ENCODE measurements around the gene PRPF6. TPM values are rescaled to one million over a fixed set of nuclear protein-coding genes. Genes with fewer than 3 reads are reported as not detected.

Gene PRPF6
- total RNA-seq, 1 experiment from 2014 or later, result 103 TPM

DNA sequence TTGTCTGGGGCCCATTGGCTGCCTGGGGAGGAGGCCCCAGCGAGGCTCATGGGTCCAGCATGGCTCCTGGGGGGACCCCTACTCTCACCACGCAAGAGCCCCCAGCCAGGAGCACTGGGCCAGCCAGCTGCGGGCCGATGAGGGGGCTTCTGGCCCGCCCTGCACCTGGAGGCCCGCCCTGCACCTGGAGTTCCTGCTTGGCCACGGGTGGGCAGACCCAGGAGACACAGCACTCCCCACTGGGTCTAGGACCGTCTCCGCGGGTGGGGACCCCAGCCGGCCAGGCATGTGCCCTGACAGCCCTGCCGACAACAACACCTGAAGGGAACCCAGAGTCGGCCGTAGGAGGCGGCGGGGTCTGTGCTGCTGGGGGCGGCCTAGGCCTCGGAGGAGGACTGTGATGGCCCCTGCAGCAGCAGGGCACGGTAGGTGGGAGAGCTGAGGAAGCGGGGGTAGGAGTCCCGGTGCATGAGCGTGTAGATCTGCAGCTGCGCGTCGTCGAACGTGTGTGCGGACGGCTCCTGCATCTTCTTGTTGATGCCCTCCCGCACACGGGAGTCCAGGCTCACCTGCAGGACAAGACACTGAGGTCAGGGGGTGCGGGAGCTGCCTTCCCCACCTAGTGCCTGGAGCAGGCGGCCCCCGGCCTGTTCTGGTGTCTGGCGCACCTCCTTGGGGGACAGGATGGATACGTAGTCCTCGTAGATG lies 92.7 kb downstream of the PRPF6 start:
- Histone ChIP-seq H3K4me1 (replicated peaks; ENCODE audit: insufficient read depth) (peaks cover 9% of the 10 kb centered on the region), H3K27ac (no peak overlapping the region), H3K36me3 (ENCODE audit: low read depth) (no peaks in the 10 kb centered on the region), H3K9me2 (ENCODE audit: insufficient read depth) (no peaks in the 10 kb centered on the region), H3K4me3 (no peak overlapping the region), H2AFZ (no peak overlapping the region), H3F3A (ENCODE audit: insufficient read depth, low read depth) (peaks cover 3% of the 10 kb centered on the region; the same call in 1 of the 2 replicates), H3K27me3 (ENCODE audit: insufficient read depth, low read depth) (no peaks in the 10 kb centered on the region), H3K9me3 (ENCODE audit: insufficient read depth, low read depth) (no peaks in the 10 kb centered on the region), H3K79me2 (ENCODE audit: low read depth) (peaks cover 12% of the 10 kb centered on the region), H4K20me1 (ENCODE audit: insufficient read depth) (peaks cover 14% of the 10 kb centered on the region), H3K4me2 (no peak overlapping the region)
- ChIA-PET CTCF (no interaction called here), POLR2A (ENCODE audit: unreplicated experiment) (no interaction called here)
- intact Hi-C loops (cut with micrococcal nuclease; ENCODE audit: unreplicated experiment), result no loop called here
- no TSS peak for BruUV-seq (replicated peaks)
- no peak for DNase-seq
- TF ChIP-seq CTCF (conservative IDR thresholded peaks at IDR 0.05), result no peak
- TF ChIP-seq EZH2 (IDR thresholded peaks at IDR 0.05; ENCODE audit: low read depth), result no peak

- H3K4me2 ChIP-seq, result no peak overlapping the region
- peaks cover 14% of the 10 kb centered on the region for H4K20me1 ChIP-seq (ENCODE audit: insufficient read depth)
- H3K9me3 ChIP-seq (ENCODE audit: insufficient read depth, low read depth), result no peaks in the 10 kb centered on the region
- no peak overlapping the region for H2AFZ ChIP-seq
- H3K36me3 ChIP-seq (ENCODE audit: low read depth), result no peaks in the 10 kb centered on the region
- no peaks in the 10 kb centered on the region for H3K27me3 ChIP-seq (ENCODE audit: insufficient read depth, low read depth)
- peaks cover 14% of the 10 kb centered on the region for H3K4me1 ChIP-seq (replicated peaks; ENCODE audit: insufficient read depth)
- ChIA-PET CTCF (no interaction called here), POLR2A (ENCODE audit: unreplicated experiment) (no interaction called here)
- H3K9me2 ChIP-seq (ENCODE audit: insufficient read depth), result no peaks in the 10 kb centered on the region
- no peak overlapping the region for H3K4me3 ChIP-seq
- peaks cover 12% of the 10 kb centered on the region for H3K79me2 ChIP-seq (ENCODE audit: low read depth)
- TF ChIP-seq CTCF (conservative IDR thresholded peaks at IDR 0.05) (no peak), EZH2 (IDR thresholded peaks at IDR 0.05; ENCODE audit: low read depth) (no peak)
- peaks cover 8% of the 10 kb centered on the region; the same call in 1 of the 2 replicates for H3F3A ChIP-seq (ENCODE audit: insufficient read depth, low read depth)
- DNase-seq, result no peak
- intact Hi-C loops (cut with micrococcal nuclease; ENCODE audit: unreplicated experiment), result no loop called here
- no TSS peak for BruUV-seq (replicated peaks)
- H3K27ac ChIP-seq, result no peak overlapping the region
Measured at GRCh38 chr20:64074184-64074789, 93.4 kb downstream of the PRPF6 start.

- DNase-seq, result no peak
- Histone ChIP-seq H3K36me3 (ENCODE audit: low read depth) (no peaks in the 10 kb centered on the region), H3K4me2 (no peak overlapping the region), H3K9me2 (ENCODE audit: insufficient read depth) (no peaks in the 10 kb centered on the region), H4K20me1 (ENCODE audit: insufficient read depth) (peaks cover 12% of the 10 kb centered on the region), H3K4me1 (replicated peaks; ENCODE audit: insufficient read depth) (peaks cover 14% of the 10 kb centered on the region), H3K79me2 (ENCODE audit: low read depth) (peaks cover 12% of the 10 kb centered on the region), H3K4me3 (no peak overlapping the region), H3K27ac (no peak overlapping the region), H2AFZ (no peak overlapping the region), H3K27me3 (ENCODE audit: insufficient read depth, low read depth) (no peaks in the 10 kb centered on the region), H3F3A (ENCODE audit: insufficient read depth, low read depth) (peaks cover 12% of the 10 kb centered on the region), H3K9me3 (ENCODE audit: insufficient read depth, low read depth) (no peaks in the 10 kb centered on the region)
- ChIA-PET POLR2A (ENCODE audit: unreplicated experiment) (no interaction called here), CTCF (no interaction called here)
- TF ChIP-seq CTCF (conservative IDR thresholded peaks at IDR 0.05), result no peak
- TF ChIP-seq EZH2 (IDR thresholded peaks at IDR 0.05; ENCODE audit: low read depth), result no peak
- intact Hi-C loops (cut with micrococcal nuclease; ENCODE audit: unreplicated experiment), result no loop called here
- BruUV-seq (replicated peaks), result no TSS peak
Measured at GRCh38 chr20:64074963-64075362, 94.0 kb downstream of the PRPF6 start.

Data from PC-9 (cell line).